Fibroblast of villous mesenchyme (primary cell): ENCODE data around the gene MAST4. TPM values are rescaled to one million over a fixed set of nuclear protein-coding genes. Genes with fewer than 3 reads are reported as not detected.

Experiments used
- DNase-seq: peaks from one replicate; pipeline ENCODE4 v3.0.0-alpha.2; 2010; ENCODE audit warnings: low read depth
- H3K4me3 ChIP-seq: 2 replicates; pipeline ENCODE4 v1.5.1; 2011; ENCODE audit warnings: low read depth, mild to moderate bottlenecking, low read length
- total RNA-seq: library from RNA; depleted of rRNA; stranded (reverse); fragments of >200 nt; gene quantifications from 2 replicates; pipeline ENCODE4 v1.2.3, GENCODE V29; 2012
- TF ChIP-seq, protein P1 (sequence below): IDR thresholded peaks from 2 replicates; pipeline ENCODE4 v1.5.1; 2012; ENCODE audit warnings: low read depth, mild to moderate bottlenecking, low read length; ENCODE audit not compliant: insufficient read depth

Gene MAST4
- total RNA-seq = 5.8 and 8.2 TPM in 2 replicates

DNA sequence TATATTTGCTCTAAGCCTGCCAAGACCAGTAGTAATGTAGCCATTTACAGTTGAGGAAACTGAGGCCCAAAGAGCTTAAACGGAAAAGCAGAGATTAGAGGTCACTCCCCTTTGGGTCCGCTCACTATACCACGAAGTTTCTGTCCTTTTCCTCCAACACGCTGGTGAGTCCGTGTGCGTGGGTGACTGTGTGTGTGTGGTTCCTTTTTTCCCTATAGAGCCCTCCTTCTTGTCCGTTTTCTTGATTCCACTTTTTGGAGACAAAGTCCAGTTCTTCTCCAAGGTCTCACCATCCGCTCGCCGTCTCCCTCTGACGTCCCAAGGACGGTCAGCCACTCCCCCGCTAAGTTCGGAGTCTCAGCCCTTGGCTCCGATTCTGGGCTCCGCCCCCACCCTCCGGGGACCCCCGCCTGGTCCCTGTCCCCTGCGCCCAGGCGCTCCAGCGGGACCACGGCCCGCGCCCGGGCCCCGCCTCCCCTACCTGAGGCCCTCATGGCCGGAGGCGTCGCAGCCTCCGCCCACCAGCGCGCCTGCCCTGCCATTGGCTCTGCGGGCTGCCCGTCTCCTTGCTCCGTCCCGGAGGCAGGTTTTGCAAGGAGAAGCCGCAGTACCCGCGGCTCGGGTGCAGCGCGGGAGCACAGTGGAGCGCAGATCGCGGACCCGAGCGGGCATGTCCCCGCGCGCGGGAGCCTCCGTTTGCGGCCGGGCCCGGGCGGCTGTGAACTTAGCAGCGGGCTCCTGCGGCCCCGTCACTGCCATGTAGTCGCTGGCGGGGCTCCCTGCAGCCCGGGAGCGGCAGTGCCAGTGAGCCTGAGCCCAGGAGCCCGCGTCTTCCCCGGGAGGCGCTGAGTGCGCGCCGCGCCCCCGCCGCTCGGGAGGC lies at the start of gene MAST4:
MAST4 (plus strand) TSS at position 638 of the 880 bp plus-strand sequence. CDS start 263 bp downstream, outside the sequence.
- DNase-seq = peak; percentile 71
- TF ChIP-seq, protein P1, sequence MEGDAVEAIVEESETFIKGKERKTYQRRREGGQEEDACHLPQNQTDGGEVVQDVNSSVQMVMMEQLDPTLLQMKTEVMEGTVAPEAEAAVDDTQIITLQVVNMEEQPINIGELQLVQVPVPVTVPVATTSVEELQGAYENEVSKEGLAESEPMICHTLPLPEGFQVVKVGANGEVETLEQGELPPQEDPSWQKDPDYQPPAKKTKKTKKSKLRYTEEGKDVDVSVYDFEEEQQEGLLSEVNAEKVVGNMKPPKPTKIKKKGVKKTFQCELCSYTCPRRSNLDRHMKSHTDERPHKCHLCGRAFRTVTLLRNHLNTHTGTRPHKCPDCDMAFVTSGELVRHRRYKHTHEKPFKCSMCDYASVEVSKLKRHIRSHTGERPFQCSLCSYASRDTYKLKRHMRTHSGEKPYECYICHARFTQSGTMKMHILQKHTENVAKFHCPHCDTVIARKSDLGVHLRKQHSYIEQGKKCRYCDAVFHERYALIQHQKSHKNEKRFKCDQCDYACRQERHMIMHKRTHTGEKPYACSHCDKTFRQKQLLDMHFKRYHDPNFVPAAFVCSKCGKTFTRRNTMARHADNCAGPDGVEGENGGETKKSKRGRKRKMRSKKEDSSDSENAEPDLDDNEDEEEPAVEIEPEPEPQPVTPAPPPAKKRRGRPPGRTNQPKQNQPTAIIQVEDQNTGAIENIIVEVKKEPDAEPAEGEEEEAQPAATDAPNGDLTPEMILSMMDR = no peak

DNA sequence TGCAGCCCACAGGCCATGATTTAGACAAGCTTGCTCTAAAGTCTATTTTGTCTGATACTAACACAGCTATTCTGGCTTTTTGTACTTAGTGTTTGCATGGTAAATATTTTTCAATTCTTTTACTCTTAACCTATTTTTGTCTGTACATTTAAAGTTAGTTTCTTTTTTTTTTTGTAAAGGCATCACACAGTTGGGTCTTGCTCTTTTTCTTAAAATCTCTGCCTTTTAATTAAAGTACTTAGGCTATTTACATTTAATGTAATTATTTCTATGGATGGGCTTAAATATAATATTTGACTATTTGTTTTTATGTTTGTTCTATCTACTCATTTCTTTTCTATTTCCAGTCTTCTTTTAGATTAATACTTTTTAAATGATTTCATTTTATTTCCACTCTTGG lies 49.7 kb upstream of the MAST4 start:
- TF ChIP-seq, protein P1 = no peak
- no peak for DNase-seq
- H3K4me3 ChIP-seq = no peak overlapping the region

More for the DNA sequence above, at the start of gene MAST4:
- H3K4me3 ChIP-seq = peak within 1 kb of the TSS; percentile 56

DNA sequence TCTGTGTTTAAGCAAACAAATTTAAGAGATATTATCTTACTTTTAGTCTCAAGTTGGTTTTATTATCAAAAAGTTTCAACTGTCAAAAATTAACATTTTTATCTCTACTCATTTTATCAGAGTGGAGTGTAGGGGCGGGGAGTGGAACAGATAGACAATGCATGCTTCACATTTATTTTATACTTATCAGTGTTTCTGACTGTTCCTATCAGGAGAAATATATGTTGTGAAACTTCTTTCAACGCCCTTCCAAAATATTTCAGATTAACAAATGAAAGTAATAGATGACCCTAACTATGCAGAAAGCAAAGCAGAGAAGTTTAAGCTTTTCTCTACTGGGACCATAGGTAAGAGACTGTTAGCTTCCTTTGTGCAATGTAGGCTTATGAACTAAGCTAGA lies 44.9 kb upstream of the MAST4 start:
- H3K4me3 ChIP-seq = no peak overlapping the region
- no peak for DNase-seq
- TF ChIP-seq, protein P1 = no peak

DNA sequence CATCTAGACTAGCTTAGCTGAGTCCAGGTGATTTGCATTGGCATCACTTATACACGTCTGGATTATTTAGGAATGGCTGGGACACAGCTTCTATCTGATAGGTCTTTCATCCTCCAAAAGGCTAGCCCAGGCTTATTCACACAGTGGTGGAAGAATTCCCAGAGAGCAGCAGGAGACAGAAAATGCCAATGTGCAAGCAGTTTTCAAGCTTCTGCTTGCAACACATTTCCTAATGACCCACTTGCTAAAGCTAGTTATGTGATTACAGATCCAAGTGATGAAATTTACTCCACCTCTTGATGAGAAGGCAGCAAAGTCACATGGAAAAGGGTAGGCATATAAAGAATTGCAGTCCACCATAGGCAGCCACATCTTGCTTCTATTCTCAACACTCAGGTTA lies 44.2 kb upstream of the MAST4 start:
- DNase-seq = no peak
- TF ChIP-seq, protein P1 = no peak
- H3K4me3 ChIP-seq = no peak overlapping the region

DNA sequence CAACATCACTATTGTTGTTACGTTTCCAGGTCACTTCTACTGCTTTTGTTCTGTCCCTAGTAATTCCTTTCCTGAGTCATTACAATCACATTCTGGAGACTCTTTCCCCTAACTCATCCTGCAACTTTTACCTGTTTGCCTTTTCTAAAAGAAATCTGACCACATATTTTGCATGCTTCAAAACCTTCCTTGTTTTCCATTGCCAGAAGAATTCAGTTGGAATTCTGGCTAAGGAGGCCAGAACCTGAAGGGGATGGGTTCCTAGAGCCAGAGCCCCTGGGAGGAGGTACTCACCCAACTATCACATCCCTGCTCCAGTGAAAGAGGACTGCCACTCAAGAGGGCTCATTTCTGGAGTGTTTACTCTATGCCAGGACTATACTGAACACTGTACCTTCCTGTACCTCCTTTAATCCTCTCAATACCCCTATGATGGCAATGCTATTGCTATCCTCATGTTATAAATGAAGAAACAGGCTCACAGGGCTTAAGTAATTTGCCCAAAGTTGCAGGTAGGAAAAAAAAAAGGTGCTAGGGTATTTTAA lies 42.8 kb upstream of the MAST4 start:
- no peak for DNase-seq
- TF ChIP-seq, protein P1 = no peak
- H3K4me3 ChIP-seq = no peak overlapping the region

DNA sequence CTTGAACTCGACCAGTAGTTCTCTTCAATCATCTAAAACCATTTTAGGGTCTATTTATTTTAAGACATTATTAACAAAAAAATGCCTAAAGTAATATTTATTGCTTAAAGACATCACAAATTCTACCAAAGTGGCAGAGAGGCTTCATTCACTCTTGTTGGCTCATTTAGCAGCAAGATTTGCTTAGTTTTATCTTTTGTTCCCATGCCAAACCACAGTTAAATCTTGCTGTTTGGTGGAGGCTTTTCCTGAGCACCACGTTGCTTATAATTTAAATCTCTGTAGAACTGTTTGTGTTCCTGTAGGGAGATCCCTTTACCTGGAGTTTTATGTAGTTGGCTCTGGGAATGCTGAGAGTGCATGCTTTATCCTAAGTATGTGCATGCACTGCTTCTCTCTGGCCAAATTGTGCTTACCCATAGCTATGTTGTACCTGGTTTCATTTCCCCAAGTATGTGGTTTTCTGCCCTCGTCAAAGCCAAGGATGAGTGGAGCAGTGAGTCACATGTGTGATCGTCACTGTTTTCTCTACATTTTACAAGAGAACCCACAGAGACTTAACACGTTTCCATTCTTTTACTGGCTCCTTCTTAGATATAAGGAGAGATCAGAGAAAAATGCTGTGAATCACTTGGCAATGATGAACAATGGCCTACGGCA lies 42.1 kb upstream of the MAST4 start:
- no peak for DNase-seq
- H3K4me3 ChIP-seq = no peak overlapping the region
- TF ChIP-seq, protein P1 = no peak
